H1 (cell line): ENCODE results near the gene CA5A.

Experiments used
- CEBPB ChIP-seq: IDR thresholded peaks from 2 replicates; pipeline ENCODE4 v1.6.1; 2012; ENCODE audit warnings: low read depth, low read length
- EZH2 ChIP-seq: fragments of 200-600 bp; sonication (generic); IDR thresholded peaks from 2 replicates; pipeline ENCODE4 v1.7.1; 2012; ENCODE audit warnings: low read depth, mild to moderate bottlenecking, moderate library complexity, low read length, inconsistent platforms; ENCODE audit not compliant: severe bottlenecking
- FOSL1 ChIP-seq: IDR thresholded peaks from 2 replicates; pipeline ENCODE4 v1.6.1; 2011; ENCODE audit warnings: mild to moderate bottlenecking, low read depth, low read length, moderate library complexity; ENCODE audit not compliant: insufficient read depth
- MAFK ChIP-seq: IDR thresholded peaks from 2 replicates; pipeline ENCODE4 v1.6.1; 2012; ENCODE audit warnings: low read depth, mild to moderate bottlenecking, improper control_type of control experiment, low read length
- NRF1 ChIP-seq: IDR thresholded peaks from 2 replicates; pipeline ENCODE4 v1.6.1; 2011; ENCODE audit warnings: mild to moderate bottlenecking, low read depth, low read length, improper control_type of control experiment
- POLR2A ChIP-seq, 2 experiments: IDR thresholded peaks; 1 replicate in 1 of 2; 2 replicates in 1 of 2; pipeline ENCODE4 v1.6.1; 2011; ENCODE audit warnings: low read depth in 2 of 2, low read length in 2 of 2, mild to moderate bottlenecking in 2 of 2; ENCODE audit errors: control extremely low read depth in 1 of 2
- POLR2AphosphoS5 ChIP-seq: IDR thresholded peaks from 2 replicates; pipeline ENCODE4 v1.6.1; 2011; ENCODE audit warnings: low read depth, low read length
- SIN3A ChIP-seq, 2 experiments: IDR thresholded peaks in 1 of 2; conservative IDR thresholded peaks in 1 of 2; 2 replicates each; pipeline ENCODE4 v1.6.1; 2011 to 2012; ENCODE audit warnings: low read length in 2 of 2, improper control_type of control experiment in 1 of 2, low read depth in 1 of 2, mild to moderate bottlenecking in 1 of 2
- SP1 ChIP-seq: IDR thresholded peaks from 2 replicates; pipeline ENCODE4 v1.6.1; 2011; ENCODE audit warnings: low read depth, low read length
- TF ChIP-seq, protein P1 (sequence below), 3 experiments: IDR thresholded peaks; 1 replicate in 2 of 3; 2 replicates in 1 of 3; pipeline versions ENCODE4 v1.5.1 to v1.6.1; 2011; ENCODE audit warnings: low read length in 3 of 3, mild to moderate bottlenecking in 3 of 3, inconsistent platforms in 2 of 3, low read depth in 1 of 3, moderate library complexity in 1 of 3; ENCODE audit not compliant: insufficient read depth in 1 of 3; ENCODE audit errors: control extremely low read depth in 1 of 3

DNA sequence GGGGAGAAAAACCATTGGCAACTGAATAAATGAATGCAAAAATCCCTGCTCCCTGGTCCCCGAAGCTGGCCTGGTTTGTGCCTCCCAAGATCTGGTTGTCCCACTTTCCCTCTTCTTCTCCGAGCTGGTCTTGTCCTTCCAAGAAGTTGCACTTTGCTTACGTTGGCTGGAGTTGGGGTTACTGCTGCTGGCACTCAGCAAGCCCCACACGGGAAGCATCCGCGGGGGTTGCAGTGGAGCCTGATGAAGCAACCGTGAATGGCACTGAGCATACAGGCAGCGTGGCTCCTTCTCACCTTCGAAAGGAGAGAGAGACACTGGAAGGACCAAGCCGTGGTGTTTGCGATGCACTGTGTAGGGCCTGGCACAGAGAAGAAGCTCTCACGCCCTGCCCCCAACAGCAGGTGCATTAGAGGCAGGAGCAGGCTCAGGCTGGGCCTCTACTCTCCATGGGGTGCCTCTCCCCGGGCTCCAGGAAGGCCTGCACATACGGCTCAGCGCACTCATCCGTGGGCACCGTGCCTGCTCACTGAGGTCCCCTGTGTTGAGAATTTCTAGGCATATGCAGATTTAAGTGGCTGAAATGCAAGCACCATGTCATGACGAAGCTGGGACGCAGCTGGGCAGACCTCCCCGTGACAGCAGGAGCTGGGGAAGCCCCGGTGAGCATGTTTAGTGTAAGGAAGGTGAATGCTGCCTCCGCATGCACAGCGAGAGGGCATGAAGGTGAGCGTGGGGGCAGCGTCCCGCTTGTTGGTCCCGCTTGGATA lies 12.1 kb downstream of the CA5A start:
- TF ChIP-seq SIN3A (conservative IDR thresholded peaks at IDR 0.05 in 1 of 2, IDR thresholded peaks at IDR 0.05 in 1 of 2; ENCODE audit: low read depth in 1 of 2, low read length in 2 of 2) (no peak), POLR2AphosphoS5 (no peak), CEBPB (no peak), POLR2A (IDR thresholded peaks at IDR 0.05; ENCODE audit: control extremely low read depth in 1 of 2, low read depth in 2 of 2, low read length in 2 of 2) (no peak), FOSL1 (no peak), SP1 (no peak), EZH2 (no peak), NRF1 (no peak), MAFK (no peak)
- TF ChIP-seq, protein P1, sequence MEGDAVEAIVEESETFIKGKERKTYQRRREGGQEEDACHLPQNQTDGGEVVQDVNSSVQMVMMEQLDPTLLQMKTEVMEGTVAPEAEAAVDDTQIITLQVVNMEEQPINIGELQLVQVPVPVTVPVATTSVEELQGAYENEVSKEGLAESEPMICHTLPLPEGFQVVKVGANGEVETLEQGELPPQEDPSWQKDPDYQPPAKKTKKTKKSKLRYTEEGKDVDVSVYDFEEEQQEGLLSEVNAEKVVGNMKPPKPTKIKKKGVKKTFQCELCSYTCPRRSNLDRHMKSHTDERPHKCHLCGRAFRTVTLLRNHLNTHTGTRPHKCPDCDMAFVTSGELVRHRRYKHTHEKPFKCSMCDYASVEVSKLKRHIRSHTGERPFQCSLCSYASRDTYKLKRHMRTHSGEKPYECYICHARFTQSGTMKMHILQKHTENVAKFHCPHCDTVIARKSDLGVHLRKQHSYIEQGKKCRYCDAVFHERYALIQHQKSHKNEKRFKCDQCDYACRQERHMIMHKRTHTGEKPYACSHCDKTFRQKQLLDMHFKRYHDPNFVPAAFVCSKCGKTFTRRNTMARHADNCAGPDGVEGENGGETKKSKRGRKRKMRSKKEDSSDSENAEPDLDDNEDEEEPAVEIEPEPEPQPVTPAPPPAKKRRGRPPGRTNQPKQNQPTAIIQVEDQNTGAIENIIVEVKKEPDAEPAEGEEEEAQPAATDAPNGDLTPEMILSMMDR (IDR thresholded peaks at IDR 0.05; ENCODE audit: control extremely low read depth in 1 of 3, insufficient read depth in 1 of 3, low read depth in 1 of 3, low read length in 3 of 3), result no peak
